CD4-positive, CD25-positive, alpha-beta regulatory T cell (primary cell): ENCODE data around the gene RNF150. TPM values are rescaled to one million over a fixed set of nuclear protein-coding genes. Genes with fewer than 3 reads are reported as not detected.

Experiments used
- ATAC-seq, 2 donors: fragments of 150-1000 bp; cut with Tn5 transposase; one replicate each; pipeline ENCODE4 v1.10.0; 2021; ENCODE audit warnings: low read depth in 2 of 2, moderate number of reproducible peaks in 2 of 2, moderate library complexity in 1 of 2
- DNase-seq, 3 donors: peaks; one replicate each; pipeline versions ENCODE4 v3.0.0 to v3.0.0-alpha.2; 2012 to 2022; ENCODE audit warnings: mixed read lengths in 1 of 3
- H3K27ac ChIP-seq: one replicate; pipeline ENCODE4 v1.7.0; 2013; ENCODE audit warnings: mild to moderate bottlenecking, low read length; ENCODE audit not compliant: insufficient read depth, poor library complexity, severe bottlenecking
- H3K27me3 ChIP-seq: one replicate; pipeline ENCODE4 v1.7.0; 2013; ENCODE audit warnings: low read length; ENCODE audit not compliant: control insufficient read depth, insufficient read depth
- H3K36me3 ChIP-seq: one replicate; pipeline ENCODE4 v1.7.0; 2013; ENCODE audit warnings: mild to moderate bottlenecking, low read length, moderate library complexity; ENCODE audit not compliant: control insufficient read depth, insufficient read depth
- H3K4me1 ChIP-seq: 2 replicates; pipeline ENCODE4 v1.7.0; 2013; ENCODE audit warnings: mild to moderate bottlenecking, low read length; ENCODE audit not compliant: insufficient read depth, control insufficient read depth, poor library complexity, severe bottlenecking
- H3K4me3 ChIP-seq: one replicate; pipeline ENCODE4 v1.7.0; 2013; ENCODE audit warnings: low read depth, mild to moderate bottlenecking, low read length, moderate library complexity
- H3K9me3 ChIP-seq, 2 experiments: 1 replicate in 1 of 2; 2 replicates in 1 of 2; pipeline ENCODE4 v1.7.0; 2013; ENCODE audit warnings: low read length in 2 of 2, mild to moderate bottlenecking in 1 of 2, moderate library complexity in 1 of 2; ENCODE audit not compliant: control insufficient read depth in 2 of 2
- H3K27ac Mint-ChIP-seq, 3 donors: one replicate each; pipeline ENCODE4 v1.8.0; 2020 to 2022; ENCODE audit warnings: mild to moderate bottlenecking in 3 of 3, mixed read lengths in 3 of 3, moderate library complexity in 2 of 3
- H3K27me3 Mint-ChIP-seq: one replicate; pipeline ENCODE4 v1.8.0; 2022; ENCODE audit warnings: mild to moderate bottlenecking, mixed read lengths
- H3K36me3 Mint-ChIP-seq: one replicate; pipeline ENCODE4 v1.8.0; 2020; ENCODE audit warnings: mixed read lengths
- H3K4me1 Mint-ChIP-seq, 4 donors: one replicate each; pipeline ENCODE4 v1.8.0; 2020 to 2022; ENCODE audit warnings: mixed read lengths in 4 of 4, mild to moderate bottlenecking in 1 of 4
- H3K4me3 Mint-ChIP-seq, 4 donors: one replicate each; pipeline ENCODE4 v1.8.0; 2020 to 2022; ENCODE audit warnings: mild to moderate bottlenecking in 4 of 4, mixed read lengths in 4 of 4, moderate library complexity in 3 of 4
- H3K9me3 Mint-ChIP-seq, 7 donors: one replicate each; pipeline ENCODE4 v1.8.0; 2020 to 2022; ENCODE audit warnings: mixed read lengths in 7 of 7, mild to moderate bottlenecking in 3 of 7, moderate library complexity in 2 of 7
- polyA plus RNA-seq, 4 donors: library from polyadenylated mRNA; unstranded; fragments of 300-500 nt; fragmentation: Illumina TruSeq; gene quantifications; one replicate each; pipeline ENCODE4 v1.2.3, GENCODE V29; 2021
- total RNA-seq: library from RNA; stranded (reverse); gene quantifications from one replicate; pipeline ENCODE4 v1.2.3, GENCODE V29; 2022

The RNF150 gene
- total and polyA plus RNA-seq, 5 donors from 2014 or later: 0.07 TPM; not detected in 4

GRCh38 chr4:141126769-141127168 is 6.5 kb downstream of the RNF150 start:
- no peak for ATAC-seq
- Histone ChIP-seq H3K4me3 (no peak overlapping the region), H3K27ac (no peak overlapping the region), H3K36me3 (no peaks in the 10 kb centered on the region), H3K9me3 (no peaks in the 10 kb centered on the region), H3K27me3 (peaks cover 11% of the 10 kb centered on the region), H3K4me1 (no peaks in the 10 kb centered on the region)
- Mint-ChIP-seq H3K4me1 (peaks cover 0 to 4% (median 0%) of the 10 kb centered on the region in 4 donors), H3K27me3 (peaks cover 39% of the 10 kb centered on the region), H3K27ac (no peak overlapping the region), H3K36me3 (no peaks in the 10 kb centered on the region), H3K9me3 (no peaks in the 10 kb centered on the region), H3K4me3 (no peak overlapping the region)
- DNase-seq: no peak

- H3K36me3 Mint-ChIP-seq: no peaks in the 10 kb centered on the region
- H3K4me3 ChIP-seq: no peak overlapping the region
- no peaks in the 10 kb centered on the region for H3K4me1 ChIP-seq
- H3K9me3 ChIP-seq: no peaks in the 10 kb centered on the region
- peaks cover 0 to 1% (median 0%) of the 10 kb centered on the region in 7 donors for H3K9me3 Mint-ChIP-seq
- H3K27me3 ChIP-seq: peaks cover 4% of the 10 kb centered on the region
- H3K36me3 ChIP-seq: no peaks in the 10 kb centered on the region
- H3K27ac Mint-ChIP-seq: no peak overlapping the region
- H3K27ac ChIP-seq: no peak overlapping the region
- H3K4me1 Mint-ChIP-seq: no peaks in the 10 kb centered on the region
- DNase-seq (no peak), ATAC-seq (no peak)
- peaks cover 17% of the 10 kb centered on the region for H3K27me3 Mint-ChIP-seq
- no peak overlapping the region for H3K4me3 Mint-ChIP-seq
Observed at GRCh38 chr4:141124224-141124623, 9.0 kb downstream of the RNF150 start.

- DNase-seq (no peak), ATAC-seq (no peak)
- Mint-ChIP-seq H3K4me3 (no peak overlapping the region), H3K36me3 (no peaks in the 10 kb centered on the region), H3K9me3 (peaks cover 0 to 1% (median 0%) of the 10 kb centered on the region in 7 donors), H3K4me1 (no peaks in the 10 kb centered on the region), H3K27ac (no peak overlapping the region), H3K27me3 (peaks cover 5% of the 10 kb centered on the region)
- Histone ChIP-seq H3K4me1 (no peaks in the 10 kb centered on the region), H3K4me3 (no peak overlapping the region), H3K27me3 (no peaks in the 10 kb centered on the region), H3K9me3 (no peaks in the 10 kb centered on the region), H3K27ac (no peak overlapping the region), H3K36me3 (no peaks in the 10 kb centered on the region)
Observed at GRCh38 chr4:141121768-141122454, 11.4 kb downstream of the RNF150 start.

GRCh38 chr4:141121101-141121500 is 12.2 kb downstream of the RNF150 start:
- ATAC-seq (no peak), DNase-seq (no peak)
- Mint-ChIP-seq H3K9me3 (peaks cover 0 to 4% (median 0%) of the 10 kb centered on the region in 7 donors), H3K4me3 (no peak overlapping the region), H3K4me1 (no peaks in the 10 kb centered on the region), H3K36me3 (no peaks in the 10 kb centered on the region), H3K27ac (no peak overlapping the region), H3K27me3 (peaks cover 5% of the 10 kb centered on the region)
- H3K27ac ChIP-seq: no peak overlapping the region
- no peaks in the 10 kb centered on the region for H3K27me3 ChIP-seq
- H3K36me3 ChIP-seq: no peaks in the 10 kb centered on the region
- no peaks in the 10 kb centered on the region for H3K4me1 ChIP-seq
- no peaks in the 10 kb centered on the region for H3K9me3 ChIP-seq
- H3K4me3 ChIP-seq: no peak overlapping the region

- Mint-ChIP-seq H3K27ac (no peak overlapping the region), H3K9me3 (peaks cover 0 to 7% (median 0%) of the 10 kb centered on the region in 7 donors), H3K4me3 (no peak overlapping the region), H3K36me3 (no peaks in the 10 kb centered on the region), H3K27me3 (peaks cover 5% of the 10 kb centered on the region), H3K4me1 (no peaks in the 10 kb centered on the region)
- Histone ChIP-seq H3K4me3 (no peak overlapping the region), H3K9me3 (no peaks in the 10 kb centered on the region), H3K27ac (no peak overlapping the region), H3K27me3 (no peaks in the 10 kb centered on the region), H3K36me3 (no peaks in the 10 kb centered on the region), H3K4me1 (no peaks in the 10 kb centered on the region)
- ATAC-seq: no peak
- DNase-seq: no peak
Observed at GRCh38 chr4:141120036-141120593, 13.2 kb downstream of the RNF150 start.

GRCh38 chr4:141119071-141119470 is 14.2 kb downstream of the RNF150 start:
- Histone ChIP-seq H3K27me3 (no peaks in the 10 kb centered on the region), H3K27ac (no peak overlapping the region), H3K4me3 (no peak overlapping the region), H3K4me1 (no peaks in the 10 kb centered on the region), H3K9me3 (no peaks in the 10 kb centered on the region), H3K36me3 (no peaks in the 10 kb centered on the region)
- peaks cover 0 to 9% (median 1%) of the 10 kb centered on the region in 7 donors for H3K9me3 Mint-ChIP-seq
- DNase-seq: no peak
- H3K4me3 Mint-ChIP-seq: no peak overlapping the region
- ATAC-seq: no peak
- H3K4me1 Mint-ChIP-seq: no peaks in the 10 kb centered on the region
- no peak overlapping the region for H3K27ac Mint-ChIP-seq
- H3K36me3 Mint-ChIP-seq: no peaks in the 10 kb centered on the region
- H3K27me3 Mint-ChIP-seq: peaks cover 2% of the 10 kb centered on the region

GRCh38 chr4:141118381-141118780 is 14.9 kb downstream of the RNF150 start:
- Mint-ChIP-seq H3K36me3 (no peaks in the 10 kb centered on the region), H3K9me3 (peaks cover 0 to 11% (median 1%) of the 10 kb centered on the region in 7 donors), H3K27me3 (no peaks in the 10 kb centered on the region), H3K4me3 (no peak overlapping the region), H3K27ac (no peak overlapping the region), H3K4me1 (no peaks in the 10 kb centered on the region)
- H3K4me1 ChIP-seq: no peaks in the 10 kb centered on the region
- H3K9me3 ChIP-seq: no peaks in the 10 kb centered on the region
- ATAC-seq: no peak
- no peaks in the 10 kb centered on the region for H3K27me3 ChIP-seq
- H3K36me3 ChIP-seq: no peaks in the 10 kb centered on the region
- H3K4me3 ChIP-seq: no peak overlapping the region
- H3K27ac ChIP-seq: no peak overlapping the region
- DNase-seq: no peak

GRCh38 chr4:141117935-141118334 is 15.3 kb downstream of the RNF150 start:
- Histone ChIP-seq H3K4me3 (no peak overlapping the region), H3K36me3 (no peaks in the 10 kb centered on the region), H3K27me3 (no peaks in the 10 kb centered on the region), H3K27ac (no peak overlapping the region), H3K9me3 (no peaks in the 10 kb centered on the region), H3K4me1 (no peaks in the 10 kb centered on the region)
- no peak for DNase-seq
- no peak overlapping the region for H3K27ac Mint-ChIP-seq
- H3K9me3 Mint-ChIP-seq: peaks cover 0 to 11% (median 1%) of the 10 kb centered on the region in 7 donors
- no peak for ATAC-seq
- H3K4me3 Mint-ChIP-seq: no peak overlapping the region
- H3K27me3 Mint-ChIP-seq: no peaks in the 10 kb centered on the region
- no peaks in the 10 kb centered on the region for H3K4me1 Mint-ChIP-seq
- no peaks in the 10 kb centered on the region for H3K36me3 Mint-ChIP-seq
